Choroid plexus epithelial cell (primary cell): Measurements from ENCODE around the gene CXorf38.
A peak's percentile ranks its signal among the peaks of the same experiment; 100 is the strongest.

Experiments used
- DNase-seq: peaks from one replicate; pipeline ENCODE4 v3.0.0-alpha.2; 2010; ENCODE audit warnings: low read depth
- H3K4me3 ChIP-seq: 2 replicates; pipeline ENCODE4 v1.5.1; 2011; ENCODE audit warnings: low read depth, mild to moderate bottlenecking, control low read depth, low read length, moderate library complexity
- TF ChIP-seq, protein P1 (sequence below): conservative IDR thresholded peaks from 2 replicates; pipeline ENCODE4 v1.5.1; 2011; ENCODE audit warnings: low read depth, mild to moderate bottlenecking, control low read depth, inconsistent platforms, low read length, moderate library complexity

Gene CXorf38

DNA sequence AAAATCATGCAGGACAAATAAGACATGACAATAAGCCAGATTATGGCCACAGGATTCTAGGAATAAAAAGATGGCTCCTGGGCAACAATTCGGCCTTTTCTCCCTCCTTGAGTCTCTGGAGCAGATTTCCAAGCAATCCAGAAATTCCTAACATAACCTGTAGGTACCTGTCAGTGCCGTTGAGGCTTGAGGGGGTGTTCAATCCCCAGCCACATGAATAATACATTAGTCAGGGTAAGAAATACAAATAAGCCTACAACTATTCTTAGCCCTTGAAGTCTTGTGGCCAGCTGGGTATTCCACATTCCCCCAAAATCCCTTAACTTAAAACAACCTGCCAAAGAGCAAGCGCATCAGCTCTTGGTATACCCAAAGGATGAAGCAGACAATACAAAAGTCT lies 9.7 kb downstream of the CXorf38 start:
- DNase-seq = no peak
- TF ChIP-seq, protein P1, sequence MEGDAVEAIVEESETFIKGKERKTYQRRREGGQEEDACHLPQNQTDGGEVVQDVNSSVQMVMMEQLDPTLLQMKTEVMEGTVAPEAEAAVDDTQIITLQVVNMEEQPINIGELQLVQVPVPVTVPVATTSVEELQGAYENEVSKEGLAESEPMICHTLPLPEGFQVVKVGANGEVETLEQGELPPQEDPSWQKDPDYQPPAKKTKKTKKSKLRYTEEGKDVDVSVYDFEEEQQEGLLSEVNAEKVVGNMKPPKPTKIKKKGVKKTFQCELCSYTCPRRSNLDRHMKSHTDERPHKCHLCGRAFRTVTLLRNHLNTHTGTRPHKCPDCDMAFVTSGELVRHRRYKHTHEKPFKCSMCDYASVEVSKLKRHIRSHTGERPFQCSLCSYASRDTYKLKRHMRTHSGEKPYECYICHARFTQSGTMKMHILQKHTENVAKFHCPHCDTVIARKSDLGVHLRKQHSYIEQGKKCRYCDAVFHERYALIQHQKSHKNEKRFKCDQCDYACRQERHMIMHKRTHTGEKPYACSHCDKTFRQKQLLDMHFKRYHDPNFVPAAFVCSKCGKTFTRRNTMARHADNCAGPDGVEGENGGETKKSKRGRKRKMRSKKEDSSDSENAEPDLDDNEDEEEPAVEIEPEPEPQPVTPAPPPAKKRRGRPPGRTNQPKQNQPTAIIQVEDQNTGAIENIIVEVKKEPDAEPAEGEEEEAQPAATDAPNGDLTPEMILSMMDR = no peak
- H3K4me3 ChIP-seq = no peak overlapping the region

DNA sequence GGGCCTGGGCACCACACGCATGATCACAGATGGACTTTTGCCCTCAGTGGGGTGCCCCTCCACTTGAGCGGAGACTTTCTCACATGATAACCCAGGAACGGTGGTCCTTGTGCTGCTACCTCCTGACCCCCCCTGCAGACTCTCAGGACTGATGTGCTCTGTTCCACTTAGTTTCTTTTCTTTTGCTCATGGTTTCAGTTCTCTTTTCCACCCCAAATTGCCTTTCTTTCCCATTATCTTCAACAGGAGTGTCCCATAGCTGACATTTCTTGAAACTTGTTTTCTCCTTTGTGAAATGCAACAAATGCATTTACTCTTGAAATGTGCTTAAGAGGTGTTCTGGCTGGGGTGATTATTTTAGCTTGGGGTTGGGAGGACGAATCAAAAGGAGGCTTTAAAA lies 15.2 kb downstream of the CXorf38 start:
- TF ChIP-seq, protein P1 = no peak
- no peak for DNase-seq
- no peak overlapping the region for H3K4me3 ChIP-seq

DNA sequence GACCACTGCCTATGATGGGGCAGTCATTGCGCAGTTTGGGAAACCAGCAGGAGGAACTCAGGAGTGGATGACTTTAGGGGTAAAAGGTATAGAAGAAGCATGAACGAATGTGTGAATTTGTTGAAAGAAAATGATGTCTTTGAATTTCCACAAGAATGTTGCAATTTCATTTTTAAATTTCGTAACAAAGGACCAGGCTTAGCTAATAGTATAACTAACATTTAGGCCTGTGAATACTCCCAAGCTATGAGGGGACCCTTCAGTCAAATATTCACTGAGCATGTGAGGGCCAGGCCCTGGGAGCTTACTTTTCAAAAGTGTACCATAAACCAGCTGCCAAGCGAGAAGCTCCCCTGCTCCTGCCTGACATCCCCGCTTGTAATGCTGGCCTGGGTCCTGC lies 18.9 kb downstream of the CXorf38 start:
- no peak overlapping the region for H3K4me3 ChIP-seq
- DNase-seq = peak; percentile 10
- TF ChIP-seq, protein P1 = no peak

DNA sequence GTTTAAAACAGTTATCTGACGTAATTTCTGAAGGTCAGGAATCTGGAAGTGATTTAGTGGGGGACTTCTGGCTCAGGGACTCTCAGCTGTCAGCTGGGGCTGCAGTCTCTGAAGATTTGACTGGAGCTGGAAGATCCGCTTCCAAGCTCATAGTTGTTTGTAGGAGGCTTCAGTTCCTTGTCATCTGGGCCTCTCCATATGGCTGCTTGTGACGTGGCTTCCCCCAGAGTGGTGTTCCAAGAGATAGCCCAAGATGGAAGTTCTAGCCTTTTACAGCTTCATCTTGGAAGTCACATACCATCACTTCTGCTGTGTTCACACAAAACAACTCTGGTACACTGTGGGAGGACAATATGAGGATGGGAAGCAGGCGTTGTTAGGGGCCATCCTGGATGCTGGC lies 22.1 kb downstream of the CXorf38 start:
- no peak for DNase-seq
- TF ChIP-seq, protein P1 = no peak
- no peak overlapping the region for H3K4me3 ChIP-seq

DNA sequence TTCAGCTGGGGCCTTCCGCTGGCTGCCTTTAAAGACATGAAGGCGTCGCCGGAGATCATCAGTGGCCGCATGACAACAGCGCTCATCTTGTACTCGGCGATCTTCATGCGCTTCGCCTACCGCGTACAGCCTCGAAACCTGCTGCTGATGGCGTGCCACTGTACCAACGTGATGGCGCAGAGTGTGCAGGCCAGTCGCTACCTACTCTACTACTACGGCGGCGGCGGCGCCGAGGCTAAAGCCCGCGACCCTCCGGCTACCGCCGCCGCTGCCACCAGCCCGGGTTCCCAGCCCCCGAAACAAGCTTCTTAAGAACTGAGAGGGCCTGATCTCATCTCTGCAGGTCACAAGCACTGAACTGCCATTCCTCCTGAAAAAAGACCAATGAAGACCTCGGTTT lies 23.7 kb downstream of the CXorf38 start:
- DNase-seq = no peak
- H3K4me3 ChIP-seq = no peak overlapping the region
- TF ChIP-seq, protein P1 = no peak

DNA sequence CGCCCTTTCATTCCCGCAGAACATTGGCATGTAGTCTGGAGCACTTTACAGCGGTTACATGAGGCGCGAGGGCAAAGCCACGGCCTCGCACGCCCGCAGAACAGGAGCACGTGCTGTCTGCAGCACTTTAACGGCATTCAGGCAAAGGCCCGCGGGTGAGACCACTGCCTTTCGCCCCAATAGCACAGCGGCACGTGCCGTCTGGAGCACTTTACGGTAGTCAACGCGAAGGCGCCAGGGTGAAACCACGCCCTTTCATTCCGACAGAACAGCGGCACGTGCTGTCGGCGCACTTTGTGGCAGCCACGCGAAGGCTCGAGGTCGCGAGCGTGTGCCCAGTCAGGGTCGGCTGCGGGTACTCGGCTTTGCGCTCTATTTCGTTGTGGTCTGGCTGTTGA lies 24.2 kb downstream of the CXorf38 start, which contains the start of gene MPC1L:
MPC1L (plus strand) TSS at position 290 of the 398 bp plus-strand sequence. CDS start 138 bp downstream, outside the sequence.
- TF ChIP-seq, protein P1 = no peak
- H3K4me3 ChIP-seq = no peak within 1 kb of the TSS
- no peak for DNase-seq

DNA sequence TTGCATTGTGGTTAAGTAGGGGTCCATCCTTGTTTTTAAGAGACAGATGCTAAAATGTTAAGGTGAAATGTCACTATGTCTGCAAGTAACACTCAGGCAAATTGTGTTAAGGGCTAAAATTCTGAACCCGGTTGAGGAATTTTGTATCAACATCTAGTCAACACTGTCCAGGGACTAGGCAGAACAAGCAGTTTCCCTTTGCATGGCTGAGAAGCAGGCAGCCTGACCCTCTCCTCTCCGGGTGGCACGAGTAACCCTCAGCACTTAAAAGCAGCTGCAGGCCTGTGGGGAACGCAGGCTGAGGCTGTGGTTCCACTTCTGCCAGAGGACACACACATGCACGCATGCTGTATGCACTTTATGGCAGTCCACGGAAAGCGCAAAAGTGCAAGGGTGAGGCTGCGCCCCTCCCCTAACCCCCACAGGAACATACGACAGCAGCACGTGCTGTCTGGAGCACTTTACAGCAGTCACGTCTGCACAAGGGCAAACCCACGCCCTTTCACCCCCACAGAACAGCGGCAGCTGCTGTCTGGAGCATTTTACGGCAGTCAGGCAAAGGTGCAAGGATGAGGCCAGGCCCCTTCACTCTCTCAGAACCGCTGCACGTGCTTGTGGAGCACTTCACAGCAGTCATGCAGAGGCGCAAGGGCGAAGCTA lies 24.8 kb downstream of the CXorf38 start:
- DNase-seq = no peak
- TF ChIP-seq, protein P1 = no peak
- H3K4me3 ChIP-seq = no peak overlapping the region
